Stomach (tissue), 4 donors: Measurements from ENCODE around the gene SPRR1A.

Experiments
- CTCF ChIP-seq, 7 experiments: fragments of 450-650 bp in 4 of 7; fragments of 200-600 bp in 3 of 7; sonication (generic) in 3 of 7; IDR thresholded peaks; one replicate each; pipeline ENCODE4 v1.5.1; 2016 to 2019; ENCODE audit warnings: antibody characterized with exemption in 7 of 7, control low read depth in 2 of 7, mild to moderate bottlenecking in 1 of 7
- POLR2A ChIP-seq, 4 donors: fragments of 450-650 bp; IDR thresholded peaks; one replicate each; pipeline ENCODE4 v1.6.1; 2016; ENCODE audit warnings: antibody characterized with exemption in 4 of 4, control low read depth in 2 of 4, mild to moderate bottlenecking in 1 of 4, moderate library complexity in 1 of 4

- TF ChIP-seq POLR2A (IDR thresholded peaks at IDR 0.05) = no peak
- no peak for TF ChIP-seq CTCF (IDR thresholded peaks at IDR 0.05)
Observed at GRCh38 chr1:152976688-152977087, 7.2 kb upstream of the SPRR1A start.
